ENCODE measurements around the gene REEP6.
"Not testable (repeated sequence)": the region's sequence is repeated elsewhere in the genome, so short reads cannot be mapped to it uniquely, and the experiment has no call there.

The REEP6 gene

DNA sequence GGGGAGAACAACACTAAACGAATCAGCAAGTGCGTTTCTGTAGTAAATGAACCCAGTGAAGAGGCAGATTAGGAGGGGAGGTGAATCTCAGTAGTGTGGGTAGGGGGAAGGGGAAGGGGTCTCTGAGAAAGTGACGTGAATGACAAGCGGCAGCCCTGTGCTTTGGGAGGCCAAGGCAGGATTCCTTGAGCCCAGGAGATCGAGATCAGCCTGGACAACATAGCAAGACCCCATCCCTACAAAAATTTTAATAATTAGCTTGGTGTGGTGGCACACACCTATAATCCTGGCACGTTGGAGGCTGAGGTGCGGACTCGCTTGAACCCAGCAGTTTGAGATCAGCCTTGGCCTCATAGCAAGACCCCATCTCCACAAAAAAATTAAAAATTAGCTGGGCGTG is 41.0 kb downstream of the REEP6 start:
- Histone ChIP-seq H3K4me3 (IDR thresholded peaks at IDR 0.05; ENCODE audit: insufficient read depth, low read depth, low read length) (no peak overlapping the region), H3K4me2 (no peak overlapping the region), H3K79me2 (ENCODE audit: insufficient read depth, low read depth) (no peaks in the 10 kb centered on the region), H2AFZ (ENCODE audit: low read depth) (no peak overlapping the region), H3K4me1 (ENCODE audit: low read depth, poor library complexity, severe bottlenecking) (no peaks in the 10 kb centered on the region), H3K27me3 (ENCODE audit: insufficient read depth, low read depth) (peaks cover 64% of the 10 kb centered on the region), H3K36me3 (ENCODE audit: insufficient read depth) (no peaks in the 10 kb centered on the region), H4K20me1 (ENCODE audit: insufficient read depth) (no peaks in the 10 kb centered on the region), H3K27ac (no peak overlapping the region), H3K9ac (no peak overlapping the region)
- TF ChIP-seq, protein P1, sequence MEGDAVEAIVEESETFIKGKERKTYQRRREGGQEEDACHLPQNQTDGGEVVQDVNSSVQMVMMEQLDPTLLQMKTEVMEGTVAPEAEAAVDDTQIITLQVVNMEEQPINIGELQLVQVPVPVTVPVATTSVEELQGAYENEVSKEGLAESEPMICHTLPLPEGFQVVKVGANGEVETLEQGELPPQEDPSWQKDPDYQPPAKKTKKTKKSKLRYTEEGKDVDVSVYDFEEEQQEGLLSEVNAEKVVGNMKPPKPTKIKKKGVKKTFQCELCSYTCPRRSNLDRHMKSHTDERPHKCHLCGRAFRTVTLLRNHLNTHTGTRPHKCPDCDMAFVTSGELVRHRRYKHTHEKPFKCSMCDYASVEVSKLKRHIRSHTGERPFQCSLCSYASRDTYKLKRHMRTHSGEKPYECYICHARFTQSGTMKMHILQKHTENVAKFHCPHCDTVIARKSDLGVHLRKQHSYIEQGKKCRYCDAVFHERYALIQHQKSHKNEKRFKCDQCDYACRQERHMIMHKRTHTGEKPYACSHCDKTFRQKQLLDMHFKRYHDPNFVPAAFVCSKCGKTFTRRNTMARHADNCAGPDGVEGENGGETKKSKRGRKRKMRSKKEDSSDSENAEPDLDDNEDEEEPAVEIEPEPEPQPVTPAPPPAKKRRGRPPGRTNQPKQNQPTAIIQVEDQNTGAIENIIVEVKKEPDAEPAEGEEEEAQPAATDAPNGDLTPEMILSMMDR (conservative IDR thresholded peaks at IDR 0.05; ENCODE audit: low read depth, low read length) = no peak

DNA sequence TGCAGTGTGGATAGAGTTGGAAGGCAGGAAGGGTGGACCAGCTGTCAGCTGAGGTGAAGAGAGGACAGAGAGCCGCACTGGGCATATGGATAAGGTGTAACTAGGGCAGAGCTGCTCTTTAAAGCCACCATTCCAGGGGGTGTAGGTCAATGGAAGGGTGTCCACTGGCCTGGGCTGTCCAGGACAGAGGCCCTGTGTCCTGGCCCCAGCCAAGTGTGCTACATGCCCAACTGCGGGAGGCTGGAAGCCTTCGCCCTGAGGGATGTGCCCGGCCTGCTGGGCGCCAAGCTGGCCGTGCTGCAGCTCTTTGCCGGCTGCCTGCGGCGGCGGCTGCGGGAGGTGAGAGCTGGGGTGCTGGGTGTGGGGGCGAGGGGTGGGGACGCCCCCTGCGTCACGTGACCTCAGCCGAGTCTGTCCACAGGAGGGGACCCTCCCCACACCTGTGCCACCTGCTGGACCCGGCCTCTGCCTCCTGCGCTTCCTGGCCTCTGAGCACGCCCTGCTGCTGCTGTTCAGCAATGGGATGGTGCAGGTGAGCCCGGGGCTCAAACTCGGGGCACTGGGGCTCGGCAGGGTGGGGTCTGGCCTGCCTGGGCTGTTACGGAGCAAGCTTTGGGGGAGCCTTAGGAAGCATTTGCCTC is 42.6 kb downstream of the REEP6 start:
- Histone ChIP-seq H3K27ac (no peak overlapping the region), H3K27me3 (ENCODE audit: insufficient read depth, low read depth) (peaks cover 75% of the 10 kb centered on the region), H3K4me1 (ENCODE audit: low read depth, poor library complexity, severe bottlenecking) (no peaks in the 10 kb centered on the region), H2AFZ (ENCODE audit: low read depth) (no peak overlapping the region), H3K4me2 (no peak overlapping the region), H3K36me3 (ENCODE audit: insufficient read depth) (no peaks in the 10 kb centered on the region), H3K79me2 (ENCODE audit: insufficient read depth, low read depth) (no peaks in the 10 kb centered on the region), H3K9ac (no peak overlapping the region), H4K20me1 (ENCODE audit: insufficient read depth) (no peaks in the 10 kb centered on the region), H3K4me3 (IDR thresholded peaks at IDR 0.05; ENCODE audit: insufficient read depth, low read depth, low read length) (no peak overlapping the region)
- TF ChIP-seq, protein P1 (conservative IDR thresholded peaks at IDR 0.05; ENCODE audit: low read depth, low read length) = no peak

DNA sequence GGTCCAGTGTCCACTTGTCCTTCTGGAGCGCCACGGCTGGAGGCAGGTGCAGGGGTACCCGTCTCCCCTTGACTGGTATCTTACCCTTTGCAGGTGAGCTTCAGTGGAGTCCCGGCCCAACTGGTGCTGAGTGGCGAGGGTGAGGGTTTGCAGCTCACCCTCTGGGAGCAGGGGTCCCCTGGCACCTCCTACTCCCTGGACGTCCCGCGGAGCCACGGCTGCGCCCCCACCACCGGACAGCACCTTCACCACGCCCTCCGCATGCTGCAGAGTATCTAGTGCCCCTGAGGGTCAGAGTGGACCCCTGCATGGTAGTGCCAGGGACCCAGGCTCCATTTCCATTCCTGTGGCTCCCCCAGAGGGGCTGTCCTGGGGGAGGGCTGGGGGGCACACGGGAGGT is 44.0 kb downstream of the REEP6 start:
- no peak overlapping the region for H3K4me2 ChIP-seq
- no peaks in the 10 kb centered on the region for H3K4me1 ChIP-seq (ENCODE audit: low read depth, poor library complexity, severe bottlenecking)
- no peaks in the 10 kb centered on the region for H3K79me2 ChIP-seq (ENCODE audit: insufficient read depth, low read depth)
- no peak overlapping the region for H3K9ac ChIP-seq
- no peaks in the 10 kb centered on the region for H4K20me1 ChIP-seq (ENCODE audit: insufficient read depth)
- no peak overlapping the region for H2AFZ ChIP-seq (ENCODE audit: low read depth)
- peaks cover 74% of the 10 kb centered on the region for H3K27me3 ChIP-seq (ENCODE audit: insufficient read depth, low read depth)
- H3K36me3 ChIP-seq (ENCODE audit: insufficient read depth) = no peaks in the 10 kb centered on the region
- H3K4me3 ChIP-seq (IDR thresholded peaks at IDR 0.05; ENCODE audit: insufficient read depth, low read depth, low read length) = no peak overlapping the region
- H3K27ac ChIP-seq = no peak overlapping the region
- TF ChIP-seq, protein P1 (conservative IDR thresholded peaks at IDR 0.05; ENCODE audit: low read depth, low read length) = no peak

DNA sequence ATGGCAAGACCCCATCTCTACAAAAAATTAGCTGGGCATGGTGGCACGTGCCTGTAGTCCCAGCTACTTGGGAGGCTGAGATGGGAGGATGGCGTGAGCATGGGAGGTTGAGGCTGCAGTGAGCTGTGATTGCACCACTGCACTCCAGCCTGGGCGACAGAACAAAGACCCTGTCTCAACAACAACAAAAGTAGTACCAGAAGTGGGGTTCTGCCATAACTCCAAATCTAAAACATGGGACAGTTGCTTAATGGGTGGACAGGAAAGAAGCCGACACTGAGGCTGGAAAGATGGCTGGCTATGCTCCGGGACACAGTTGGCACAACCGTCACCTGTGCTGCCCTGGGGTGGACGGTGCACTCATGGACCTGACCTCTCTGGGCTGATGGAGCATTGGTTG is 44.7 kb downstream of the REEP6 start:
- H3K4me3 ChIP-seq (IDR thresholded peaks at IDR 0.05; ENCODE audit: insufficient read depth, low read depth, low read length); H3K27ac ChIP-seq; H4K20me1 ChIP-seq (ENCODE audit: insufficient read depth); H3K4me1 ChIP-seq (ENCODE audit: low read depth, poor library complexity, severe bottlenecking); H3K79me2 ChIP-seq (ENCODE audit: insufficient read depth, low read depth); H3K9ac ChIP-seq; H3K36me3 ChIP-seq (ENCODE audit: insufficient read depth); H3K4me2 ChIP-seq; H2AFZ ChIP-seq (ENCODE audit: low read depth): not testable (repeated sequence)
- peaks cover 75% of the 10 kb centered on the region for H3K27me3 ChIP-seq (ENCODE audit: insufficient read depth, low read depth)

DNA sequence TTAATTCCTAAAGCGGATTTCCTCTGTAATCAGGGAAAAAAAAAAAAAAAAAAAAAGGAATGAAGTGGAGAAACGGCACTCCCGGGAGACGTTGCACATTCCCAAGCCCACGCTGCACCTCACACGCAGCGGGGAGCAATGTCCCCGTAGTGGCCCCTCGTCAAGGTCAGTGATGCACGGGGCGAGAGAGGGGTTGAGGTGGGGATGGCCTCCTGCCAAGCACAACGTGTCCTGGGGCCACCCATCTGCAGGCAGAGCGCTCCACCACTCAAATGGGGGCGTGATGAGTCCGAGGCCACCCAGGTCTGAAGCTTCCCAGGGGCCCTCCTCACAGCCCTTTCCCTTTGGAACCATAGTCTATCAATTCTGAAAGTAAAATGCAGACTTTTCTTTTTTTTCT is 48.0 kb downstream of the REEP6 start:
- Histone ChIP-seq H4K20me1 (ENCODE audit: insufficient read depth) (no peaks in the 10 kb centered on the region), H3K4me1 (ENCODE audit: low read depth, poor library complexity, severe bottlenecking) (no peaks in the 10 kb centered on the region), H3K9ac (no peak overlapping the region), H3K27ac (no peak overlapping the region), H3K4me3 (IDR thresholded peaks at IDR 0.05; ENCODE audit: insufficient read depth, low read depth, low read length) (no peak overlapping the region), H3K79me2 (ENCODE audit: insufficient read depth, low read depth) (no peaks in the 10 kb centered on the region), H3K4me2 (no peak overlapping the region), H3K36me3 (ENCODE audit: insufficient read depth) (no peaks in the 10 kb centered on the region), H3K27me3 (ENCODE audit: insufficient read depth, low read depth) (peaks cover 73% of the 10 kb centered on the region), H2AFZ (ENCODE audit: low read depth) (no peak overlapping the region)
- TF ChIP-seq, protein P1 (conservative IDR thresholded peaks at IDR 0.05; ENCODE audit: low read depth, low read length) = no peak

DNA sequence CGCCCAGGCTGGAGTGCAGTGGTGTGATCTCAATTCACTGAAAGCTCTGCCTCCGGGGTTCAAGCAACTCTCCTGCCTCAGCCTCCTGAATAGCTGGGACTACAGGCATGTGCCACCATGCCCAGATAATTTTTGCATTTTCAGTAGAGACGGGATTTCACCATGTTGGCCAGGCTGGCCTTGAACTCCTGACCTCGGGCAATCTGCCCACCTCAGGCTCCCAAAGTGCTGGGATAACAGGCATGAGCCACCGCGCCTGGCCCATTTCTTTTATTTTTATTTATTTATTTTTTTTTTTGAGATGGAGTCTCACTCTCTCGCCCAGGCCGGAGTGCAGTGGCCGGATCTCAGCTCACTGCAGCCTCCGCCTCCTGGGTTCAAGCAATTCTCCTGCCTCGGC is 48.8 kb downstream of the REEP6 start:
- not testable (repeated sequence) for H3K79me2 ChIP-seq (ENCODE audit: insufficient read depth, low read depth); H3K27ac ChIP-seq; H3K4me1 ChIP-seq (ENCODE audit: low read depth, poor library complexity, severe bottlenecking); H3K4me2 ChIP-seq; H3K9ac ChIP-seq; H3K4me3 ChIP-seq (IDR thresholded peaks at IDR 0.05; ENCODE audit: insufficient read depth, low read depth, low read length); H2AFZ ChIP-seq (ENCODE audit: low read depth); H4K20me1 ChIP-seq (ENCODE audit: insufficient read depth); H3K36me3 ChIP-seq (ENCODE audit: insufficient read depth)
- H3K27me3 ChIP-seq (ENCODE audit: insufficient read depth, low read depth) = peaks cover 81% of the 10 kb centered on the region
